OCI-LY1 (cell line): ENCODE data around the gene MVB12B.

ENCODE experiments used
- CTCF ChIP-seq: fragments of 200-600 bp; sonication (generic), shearing (Covaris generic); IDR thresholded peaks from 2 replicates; pipeline ENCODE4 v1.5.1; 2017; ENCODE audit warnings: mild to moderate bottlenecking, antibody characterized with exemption, low read length, moderate library complexity, mixed read lengths
- EZH2 ChIP-seq: fragments of 200-600 bp; sonication (generic), shearing (Covaris generic); IDR thresholded peaks from 2 replicates; pipeline ENCODE4 v1.8.0; 2017; ENCODE audit warnings: borderline replicate concordance, mixed run types, mild to moderate bottlenecking, antibody characterized with exemption, low read length, moderate library complexity, mixed read lengths

GRCh38 chr9:126408004-126408403 is 81.4 kb downstream of the MVB12B start:
- TF ChIP-seq CTCF (no peak), EZH2 (no peak)
